Esophagus squamous epithelium (tissue), 4 donors: Measurements from ENCODE around the gene AGRP.

Experiments
- CTCF ChIP-seq, 6 experiments: fragments of 450-650 bp in 4 of 6; fragments of 200-600 bp in 2 of 6; sonication (generic) in 2 of 6; IDR thresholded peaks; one replicate each; pipeline ENCODE4 v1.5.1; 2016 to 2019; ENCODE audit warnings: antibody characterized with exemption in 6 of 6, mild to moderate bottlenecking in 4 of 6, moderate library complexity in 4 of 6
- POLR2A ChIP-seq, 4 donors: fragments of 450-650 bp; IDR thresholded peaks; one replicate each; pipeline ENCODE4 v1.6.1; 2017; ENCODE audit warnings: antibody characterized with exemption in 4 of 4, mild to moderate bottlenecking in 4 of 4, moderate library complexity in 3 of 4

- TF ChIP-seq POLR2A (IDR thresholded peaks at IDR 0.05) (no peak), CTCF (IDR thresholded peaks at IDR 0.05) (no peak)
Observed at GRCh38 chr16:67471758-67472384, 11.5 kb downstream of the AGRP start.
